HG03575 (cell line): ENCODE measurements around the gene C1QTNF8.

Source experiments
- ATAC-seq: cut with Tn5 transposase; IDR thresholded peaks from one replicate; pipeline ENCODE4 v1.9.1; 2021; ENCODE audit not compliant: unreplicated experiment, insufficient number of reproducible peaks, low FRiP score; ENCODE audit errors: extremely low read depth

C1QTNF8 gene

DNA sequence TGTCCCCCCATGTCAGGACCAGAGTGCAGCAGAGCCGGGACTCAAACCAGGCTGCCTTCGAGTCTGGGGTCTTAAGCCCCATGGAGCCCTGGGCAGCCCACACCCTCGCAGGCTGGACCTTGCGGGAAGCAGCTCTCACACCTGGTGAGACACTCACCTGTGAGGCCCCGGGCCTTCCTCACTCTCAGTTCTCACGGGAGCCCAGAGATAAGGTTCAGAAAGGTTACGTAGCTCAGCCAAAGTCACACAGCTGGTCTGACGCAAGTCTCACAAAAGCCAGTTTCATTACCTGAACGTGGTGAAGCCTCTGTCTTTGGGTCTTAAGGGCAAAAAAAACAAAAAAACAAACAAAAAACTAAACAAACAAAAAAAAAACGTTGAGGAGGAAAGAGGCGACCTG is 56.3 kb downstream of the C1QTNF8 start:
- no peak for ATAC-seq

DNA sequence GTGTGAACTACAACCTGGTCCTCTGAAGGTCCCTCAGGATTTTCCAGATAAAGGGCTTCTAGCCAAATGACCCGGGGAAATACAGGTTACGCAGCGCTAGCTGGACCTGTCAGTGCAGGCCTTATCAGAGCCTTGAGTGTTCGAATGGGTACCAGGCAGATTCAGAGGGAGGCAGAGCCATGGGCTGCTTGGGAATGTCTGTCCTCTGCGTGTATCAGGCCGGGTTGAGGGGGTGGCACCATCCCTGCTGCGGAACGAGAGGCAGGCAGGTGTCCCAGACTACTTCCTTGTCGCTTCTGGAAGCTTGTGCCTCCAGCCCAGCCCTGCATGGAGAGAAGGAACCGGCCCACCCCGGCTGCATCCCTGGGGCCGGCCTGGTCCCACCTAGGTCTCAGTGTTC is 57.1 kb downstream of the C1QTNF8 start:
- ATAC-seq: no peak
